HepG2 (cell line): ENCODE measurements around the gene ITGB1. TPM values are rescaled to one million over a fixed set of nuclear protein-coding genes. Genes with fewer than 3 reads are reported as not detected.
A peak's percentile ranks its signal among the peaks of the same experiment; 100 is the strongest.

Source experiments
- AGO2 ChIP-seq: fragments of 200-400 bp; formaldehyde crosslinking; optimal IDR thresholded peaks from 2 replicates; pipeline ENCODE3; 2017; ENCODE audit warnings: mild to moderate bottlenecking, low read depth, low read length, moderate library complexity
- AKNA ChIP-seq: sonication (generic); formaldehyde crosslinking; IDR thresholded peaks from 2 replicates; pipeline ENCODE4 v1.4.0; 2020; ENCODE audit warnings: missing genetic modification reagents, borderline replicate concordance
- ASH2L ChIP-seq: fragments of 300-600, 200-600 bp; sonication (generic); IDR thresholded peaks from 2 replicates; pipeline ENCODE4 v1.7.0; 2017; ENCODE audit warnings: low read depth, mild to moderate bottlenecking, moderate library complexity, mixed read lengths, low read length; ENCODE audit not compliant: insufficient read length
- BATF2 ChIP-seq: sonication (generic); formaldehyde crosslinking; IDR thresholded peaks from 2 replicates; pipeline ENCODE4 v1.8.0; 2022; ENCODE audit warnings: mild to moderate bottlenecking, missing genetic modification reagents, moderate library complexity
- DR1 ChIP-seq: sonication (generic); formaldehyde crosslinking; IDR thresholded peaks from 2 replicates; pipeline ENCODE4 v1.8.0; 2021; ENCODE audit warnings: mild to moderate bottlenecking, missing genetic modification reagents, inconsistent platforms
- HMG20A ChIP-seq: IDR thresholded peaks from 2 replicates; pipeline ENCODE4 v1.6.1; 2016; ENCODE audit warnings: borderline replicate concordance
- KLF16 ChIP-seq, 2 experiments: sonication (generic) in 1 of 2; formaldehyde crosslinking in 1 of 2; IDR thresholded peaks; 2 replicates each; pipeline versions ENCODE4 v1.6.1 to v1.8.0; 2016 to 2023; ENCODE audit warnings: missing genetic modification reagents in 2 of 2, missing compliant biosample characterization in 1 of 2
- MAFG ChIP-seq: sonication (generic); formaldehyde crosslinking; IDR thresholded peaks from 2 replicates; pipeline ENCODE4 v1.5.1; 2020; ENCODE audit warnings: mild to moderate bottlenecking, missing genetic modification reagents
- PHF8 ChIP-seq: sonication (generic); formaldehyde crosslinking; IDR thresholded peaks from 2 replicates; pipeline ENCODE4 v1.5.0; 2020; ENCODE audit warnings: missing genetic modification reagents
- RXRA ChIP-seq: sonication (generic); formaldehyde crosslinking; IDR thresholded peaks from 2 replicates; pipeline ENCODE4 v1.5.1; 2020; ENCODE audit warnings: missing genetic modification reagents
- TBX3 ChIP-seq: fragments of 450-650 bp; IDR thresholded peaks from 2 replicates; pipeline ENCODE4 v1.6.1; 2017; ENCODE audit warnings: antibody characterized with exemption, mild to moderate bottlenecking, inconsistent platforms, borderline replicate concordance
- ZBTB4 ChIP-seq: sonication (generic); formaldehyde crosslinking; IDR thresholded peaks from 2 replicates; pipeline ENCODE4 v1.4.0; 2020; ENCODE audit warnings: missing genetic modification reagents, mild to moderate bottlenecking, borderline replicate concordance
- ZFP36 ChIP-seq: fragments of 150-350 bp; IDR thresholded peaks from 2 replicates; pipeline ENCODE4 v1.6.1; 2018; ENCODE audit warnings: borderline replicate concordance, low read length, low read depth; ENCODE audit not compliant: partially characterized antibody
- ZFYVE20 ChIP-seq: sonication (generic); formaldehyde crosslinking; IDR thresholded peaks from 2 replicates; pipeline ENCODE4 v1.8.0; 2023; ENCODE audit warnings: low read depth, mild to moderate bottlenecking, moderate library complexity, missing genetic modification reagents, borderline replicate concordance
- ZNF101 ChIP-seq: sonication (generic); formaldehyde crosslinking; IDR thresholded peaks from 2 replicates; pipeline ENCODE4 v1.4.0; 2020; ENCODE audit warnings: mild to moderate bottlenecking, low read depth, missing genetic modification reagents, borderline replicate concordance
- ZNF3 ChIP-seq: IDR thresholded peaks from 2 replicates; pipeline ENCODE4 v1.7.0; 2017; ENCODE audit warnings: inconsistent platforms
- ZNF468 ChIP-seq: sonication (generic); formaldehyde crosslinking; IDR thresholded peaks from 2 replicates; pipeline ENCODE4 v1.8.0; 2022; ENCODE audit warnings: mild to moderate bottlenecking, moderate library complexity, missing genetic modification reagents
- ZNF552 ChIP-seq: sonication (generic); formaldehyde crosslinking; IDR thresholded peaks from 2 replicates; pipeline ENCODE4 v1.9.0; 2022; ENCODE audit warnings: missing genetic modification reagents, mild to moderate bottlenecking, borderline replicate concordance
- ZNF709 ChIP-seq: sonication (generic); formaldehyde crosslinking; IDR thresholded peaks from 2 replicates; pipeline ENCODE4 v1.5.0; 2020; ENCODE audit warnings: mild to moderate bottlenecking, missing genetic modification reagents
- ZNF720 ChIP-seq: sonication (generic); formaldehyde crosslinking; IDR thresholded peaks from 2 replicates; pipeline ENCODE4 v1.4.0; 2020; ENCODE audit warnings: missing genetic modification reagents
- polyA plus RNA-seq, 8 experiments: library from polyadenylated mRNA; depleted of rRNA in 3 of 8; stranded (reverse) in 7 of 8; unstranded in 1 of 8; fragments of >200 nt; fragmentation: Illumina TruSeq in 4 of 8; extraction: Trizol in 4 of 8; gene quantifications; 2 replicates each; pipeline versions ENCODE4 v1.2.1 to v1.2.3, GENCODE V29; 2011 to 2016; ENCODE audit warnings: low read depth in 4 of 8, missing spikeins in 1 of 8, mixed read lengths in 1 of 8; ENCODE audit not compliant: insufficient read depth in 1 of 8
- total RNA-seq, 5 experiments: library from RNA; depleted of rRNA; stranded (reverse); fragments of >200 nt; fragmentation: Illumina TruSeq; extraction: Trizol; gene quantifications; 2 replicates each; pipeline ENCODE4 v1.2.3, GENCODE V29; 2016; ENCODE audit warnings: low read depth in 1 of 5

Gene ITGB1
- total and polyA plus RNA-seq, 2 of the 13 experiments (the other 11 are each of a cell fraction or from before 2014, with no cell fraction given): 190 to 204 TPM

GRCh38 chr10:32982911-32983909 is 25.2 kb upstream of the ITGB1 start (continued):
- no peak for TF ChIP-seq AKNA (CRISPR knock-in tag)
- no peak for TF ChIP-seq TBX3
- TF ChIP-seq ZFP36: no peak
- no peak for TF ChIP-seq ZNF101 (CRISPR knock-in tag)
- no peak for TF ChIP-seq ZNF552 (CRISPR knock-in tag)
- TF ChIP-seq BATF2 (CRISPR knock-in tag): no peak
- TF ChIP-seq PHF8: 0 out of 2 replicates have a peak, but pooled peaks have one; percentile 36
- peak; percentile 62; the same call in 1 of the 2 replicates for TF ChIP-seq HMG20A (CRISPR knock-in tag)
- no peak for TF ChIP-seq ZBTB4 (CRISPR knock-in tag)
- TF ChIP-seq ZNF3: no peak
- TF ChIP-seq ZNF709 (CRISPR knock-in tag): no peak
- TF ChIP-seq AGO2: no peak
- no peak for TF ChIP-seq ZNF468
- peak; percentile 53; the same call in 1 of the 2 replicates for TF ChIP-seq RXRA (CRISPR knock-in tag)
- TF ChIP-seq DR1 (CRISPR knock-in tag): no peak
- peak; percentile 69 for TF ChIP-seq ASH2L
- TF ChIP-seq ZNF720 (CRISPR knock-in tag): no peak
- TF ChIP-seq KLF16 (CRISPR knock-in tag; IDR thresholded peaks at IDR 0.05): no peak; a peak in 1 of 4 replicates
- TF ChIP-seq MAFG (CRISPR knock-in tag): no peak
- TF ChIP-seq ZFYVE20 (CRISPR knock-in tag): no peak
